ENCODE measurements around the gene NRXN3. TPM values are rescaled to one million over a fixed set of nuclear protein-coding genes. Genes with fewer than 3 reads are reported as not detected.

Gene NRXN3
- total and polyA plus RNA-seq, 7 donors, result 0.06 to 0.74 (median 0.15) TPM

GRCh38 chr14:78690836-78691235 lies 520.7 kb downstream of the NRXN3 start:
- WGBS, 3 donors, result 66 to 74% (median 71%) methylated on average over 2 of the region's 2 CpGs
- TF ChIP-seq CTCF (IDR thresholded peaks at IDR 0.05), result no peak
- no peaks in the 10 kb centered on the region for H3K9me3 ChIP-seq

GRCh38 chr14:78697341-78697740 lies 527.2 kb downstream of the NRXN3 start:
- Histone ChIP-seq H3K4me1 (no peaks in the 10 kb centered on the region), H3K27me3 (ENCODE audit: insufficient read depth in 3 of 3, low read length in 2 of 3) (no peaks in the 10 kb centered on the region), H3K27ac (no peak overlapping the region), H3K36me3 (ENCODE audit: insufficient read depth in 1 of 2, low read depth in 1 of 2) (no peaks in the 10 kb centered on the region), H3K9me3 (no peaks in the 10 kb centered on the region), H3K4me3 (no peak overlapping the region)
- DNase-seq (no peak), ATAC-seq (no peak)
- intact Hi-C loops (cut with DNase I), result loop anchor here in 1 of 2 donors (5.0 to 10.0 kb wide), 2 partner anchors 250 to 833 kb away; no protein-coding TSS in a partner anchor
- 15 to 19% (median 19%) methylated on average over 2 of the region's 2 CpGs for WGBS, 3 donors
- peak; percentile 48 for TF ChIP-seq CTCF (IDR thresholded peaks at IDR 0.05)

More at GRCh38 chr14:78690836-78691235, 520.7 kb downstream of the NRXN3 start:
- no peak for ATAC-seq
- no peaks in the 10 kb centered on the region for H3K4me1 ChIP-seq
- H3K4me3 ChIP-seq, result no peak overlapping the region
- H3K36me3 ChIP-seq (ENCODE audit: insufficient read depth in 1 of 2, low read depth in 1 of 2), result no peaks in the 10 kb centered on the region
- no peak for DNase-seq
- no peak overlapping the region for H3K27ac ChIP-seq
- intact Hi-C loops (cut with DNase I), result loop anchor here in 1 of 2 donors (10.0 kb wide), 1 partner anchor 826 kb away; no protein-coding TSS in a partner anchor
- no peaks in the 10 kb centered on the region for H3K27me3 ChIP-seq (ENCODE audit: insufficient read depth in 3 of 3, low read length in 2 of 3)

- Histone ChIP-seq H3K4me3 (no peak overlapping the region), H3K4me1 (no peaks in the 10 kb centered on the region), H3K36me3 (ENCODE audit: insufficient read depth in 1 of 2, low read depth in 1 of 2) (no peaks in the 10 kb centered on the region), H3K9me3 (no peaks in the 10 kb centered on the region), H3K27ac (no peak overlapping the region), H3K27me3 (ENCODE audit: insufficient read depth in 3 of 3, low read length in 2 of 3) (no peaks in the 10 kb centered on the region)
- intact Hi-C loops (cut with DNase I), result loop anchor here in 1 of 2 donors (5.0 to 10.0 kb wide), 2 partner anchors 252 to 834 kb away; no protein-coding TSS in a partner anchor
- 57 to 61% (median 61%) methylated on average over 3 of the region's 3 CpGs for WGBS, 3 donors
- ATAC-seq, result no peak
- no peak for TF ChIP-seq CTCF (IDR thresholded peaks at IDR 0.05)
- DNase-seq, result no peak
These were observed 528.8 kb downstream of the NRXN3 start for GRCh38 chr14:78698991-78699390.

- Histone ChIP-seq H3K9me3 (no peaks in the 10 kb centered on the region), H3K27ac (no peak overlapping the region), H3K4me1 (no peaks in the 10 kb centered on the region), H3K36me3 (ENCODE audit: insufficient read depth in 1 of 2, low read depth in 1 of 2) (no peaks in the 10 kb centered on the region), H3K4me3 (no peak overlapping the region), H3K27me3 (ENCODE audit: insufficient read depth in 3 of 3, low read length in 2 of 3) (no peaks in the 10 kb centered on the region)
- intact Hi-C loops (cut with DNase I), result no loop called here
- DNase-seq (no peak), ATAC-seq (no peak)
- no peak for TF ChIP-seq CTCF (IDR thresholded peaks at IDR 0.05)
- WGBS, 3 donors, result 56 to 79% (median 70%) methylated on average over 2 of the region's 2 CpGs
These were observed 530.1 kb downstream of the NRXN3 start for GRCh38 chr14:78700236-78700635.

GRCh38 chr14:78701246-78701645 lies 531.1 kb downstream of the NRXN3 start:
- 31 to 43% (median 34%) methylated on average over 5 of the region's 5 CpGs for WGBS, 3 donors
- intact Hi-C loops (cut with DNase I), result no loop called here
- no peak for TF ChIP-seq CTCF (IDR thresholded peaks at IDR 0.05)
- no peak for ATAC-seq
- H3K4me1 ChIP-seq, result no peaks in the 10 kb centered on the region
- no peak overlapping the region for H3K27ac ChIP-seq
- no peak overlapping the region for H3K4me3 ChIP-seq
- H3K9me3 ChIP-seq, result no peaks in the 10 kb centered on the region
- H3K27me3 ChIP-seq (ENCODE audit: insufficient read depth in 3 of 3, low read length in 2 of 3), result no peaks in the 10 kb centered on the region
- no peak for DNase-seq
- no peaks in the 10 kb centered on the region for H3K36me3 ChIP-seq (ENCODE audit: insufficient read depth in 1 of 2, low read depth in 1 of 2)

Data from psoas muscle (tissue), 8 donors.